HepG2 (cell line): Measurements from ENCODE around the gene MAP2K2. TPM values are rescaled to one million over a fixed set of nuclear protein-coding genes. Genes with fewer than 3 reads are reported as not detected.

Source experiments
- AKAP8 ChIP-seq: sonication (generic); formaldehyde crosslinking; IDR thresholded peaks from 2 replicates; pipeline ENCODE4 v1.5.1; 2020; ENCODE audit warnings: mild to moderate bottlenecking, missing genetic modification reagents
- CBX2 ChIP-seq, 2 experiments: fragments of 200-600 bp in 1 of 2; sonication (generic); formaldehyde crosslinking in 1 of 2; IDR thresholded peaks; 2 replicates each; pipeline versions ENCODE4 v1.7.0 to v1.8.1; 2018 to 2022; ENCODE audit warnings: low read depth in 2 of 2, low read length in 1 of 2, mild to moderate bottlenecking in 1 of 2, missing genetic modification reagents in 1 of 2
- DMAP1 ChIP-seq: IDR thresholded peaks from 2 replicates; pipeline ENCODE4 v1.6.1; 2016
- ELF4 ChIP-seq: sonication (generic); formaldehyde crosslinking; IDR thresholded peaks from 2 replicates; pipeline ENCODE4 v1.5.0; 2020; ENCODE audit warnings: missing genetic modification reagents, mild to moderate bottlenecking, moderate library complexity, borderline replicate concordance
- LRRFIP1 ChIP-seq: sonication (generic); formaldehyde crosslinking; conservative IDR thresholded peaks from 2 replicates; pipeline ENCODE4 v1.4.0; 2020; ENCODE audit warnings: missing genetic modification reagents
- NAIF1 ChIP-seq: sonication (generic); formaldehyde crosslinking; IDR thresholded peaks from 2 replicates; pipeline ENCODE4 v1.5.0; 2020; ENCODE audit warnings: mild to moderate bottlenecking, missing genetic modification reagents, borderline replicate concordance
- POLR2A ChIP-seq, 2 experiments: IDR thresholded peaks; 2 replicates each; pipeline ENCODE4 v1.6.1; 2011; ENCODE audit warnings: low read depth in 2 of 2, low read length in 2 of 2, mild to moderate bottlenecking in 1 of 2, moderate library complexity in 1 of 2; ENCODE audit not compliant: insufficient read depth in 1 of 2
- SKI ChIP-seq: fragments of 450-650 bp; IDR thresholded peaks from one replicate; pipeline ENCODE4 v1.6.1; 2018; ENCODE audit warnings: mild to moderate bottlenecking; ENCODE audit not compliant: partially characterized antibody
- TBX2 ChIP-seq: sonication (generic); formaldehyde crosslinking; IDR thresholded peaks from 2 replicates; pipeline ENCODE4 v1.5.0; 2020; ENCODE audit warnings: missing genetic modification reagents, mild to moderate bottlenecking, borderline replicate concordance
- TFDP2 ChIP-seq: sonication (generic); formaldehyde crosslinking; IDR thresholded peaks from 2 replicates; pipeline ENCODE4 v1.4.0; 2020; ENCODE audit warnings: missing genetic modification reagents
- ZBTB33 ChIP-seq: sonication (generic); formaldehyde crosslinking; IDR thresholded peaks from 2 replicates; pipeline ENCODE4 v1.4.0; 2020; ENCODE audit warnings: missing genetic modification reagents
- ZBTB4 ChIP-seq: sonication (generic); formaldehyde crosslinking; IDR thresholded peaks from 2 replicates; pipeline ENCODE4 v1.4.0; 2020; ENCODE audit warnings: missing genetic modification reagents, mild to moderate bottlenecking, borderline replicate concordance
- ZEB1 ChIP-seq: IDR thresholded peaks from 2 replicates; pipeline ENCODE4 v1.6.1; 2012; ENCODE audit warnings: mild to moderate bottlenecking, low read depth, inconsistent platforms; ENCODE audit not compliant: insufficient replicate concordance
- ZNF224 ChIP-seq: sonication (generic); formaldehyde crosslinking; IDR thresholded peaks from 2 replicates; pipeline ENCODE4 v1.5.0; 2020; ENCODE audit warnings: mild to moderate bottlenecking, missing genetic modification reagents
- ZNF619 ChIP-seq: sonication (generic); formaldehyde crosslinking; IDR thresholded peaks from 2 replicates; pipeline ENCODE4 v1.4.0; 2020; ENCODE audit warnings: mild to moderate bottlenecking, missing genetic modification reagents
- ZSCAN12 ChIP-seq: sonication (generic); formaldehyde crosslinking; IDR thresholded peaks from 2 replicates; pipeline ENCODE4 v1.9.0; 2021; ENCODE audit warnings: mild to moderate bottlenecking, missing genetic modification reagents
- ZSCAN31 ChIP-seq: sonication (generic); formaldehyde crosslinking; IDR thresholded peaks from 2 replicates; pipeline ENCODE4 v1.5.0; 2020; ENCODE audit warnings: low read depth, mild to moderate bottlenecking, missing genetic modification reagents
- polyA plus RNA-seq, 8 experiments: library from polyadenylated mRNA; depleted of rRNA in 3 of 8; stranded (reverse) in 7 of 8; unstranded in 1 of 8; fragments of >200 nt; fragmentation: Illumina TruSeq in 4 of 8; extraction: Trizol in 4 of 8; gene quantifications; 2 replicates each; pipeline versions ENCODE4 v1.2.1 to v1.2.3, GENCODE V29; 2011 to 2016; ENCODE audit warnings: low read depth in 4 of 8, missing spikeins in 1 of 8, mixed read lengths in 1 of 8; ENCODE audit not compliant: insufficient read depth in 1 of 8
- total RNA-seq, 5 experiments: library from RNA; depleted of rRNA; stranded (reverse); fragments of >200 nt; fragmentation: Illumina TruSeq; extraction: Trizol; gene quantifications; 2 replicates each; pipeline ENCODE4 v1.2.3, GENCODE V29; 2016; ENCODE audit warnings: low read depth in 1 of 5
- TF ChIP-seq, protein P1 (sequence below): sonication (generic); formaldehyde crosslinking; IDR thresholded peaks from 2 replicates; pipeline ENCODE4 v1.4.0; 2020; ENCODE audit warnings: missing genetic modification reagents
- TF ChIP-seq, protein P2 (sequence below): IDR thresholded peaks from 2 replicates; pipeline ENCODE4 v1.6.1; 2016; ENCODE audit warnings: low read depth

The MAP2K2 gene
- total and polyA plus RNA-seq, 2 of the 13 experiments (the other 11 are each of a cell fraction or from before 2014, with no cell fraction given) = 70.3 to 80.9 TPM

DNA sequence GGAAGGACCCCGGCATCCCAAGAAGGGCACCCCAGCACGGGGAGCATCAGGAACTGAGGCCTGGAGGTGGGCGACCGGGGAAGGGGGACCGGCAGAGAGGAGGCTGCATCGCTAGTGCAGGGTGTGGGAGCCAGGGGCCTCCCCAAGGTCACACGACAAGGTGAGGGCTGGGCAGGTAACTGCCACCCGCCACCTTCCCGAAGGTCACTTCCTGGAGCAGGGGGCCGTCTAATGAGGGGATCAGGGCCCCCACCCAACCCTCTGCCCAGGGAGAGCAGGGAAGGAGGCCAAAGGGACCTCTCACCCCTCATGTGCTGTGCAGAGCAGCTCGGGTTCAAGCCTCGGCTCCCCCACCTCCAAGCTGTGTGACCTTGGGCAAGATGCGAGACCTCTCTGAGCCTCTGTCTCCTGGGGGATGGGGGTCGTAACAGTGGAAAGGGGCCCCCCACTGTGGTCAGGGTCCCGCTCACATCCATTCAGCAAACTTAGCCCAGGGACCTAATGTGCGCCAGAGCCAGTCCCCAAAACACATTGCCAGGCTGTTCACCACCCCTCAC, 63.2 kb downstream of the MAP2K2 start (continued):
- TF ChIP-seq ZBTB33 = peak; percentile 75; the same call in 1 of the 2 replicates
- TF ChIP-seq, protein P1, sequence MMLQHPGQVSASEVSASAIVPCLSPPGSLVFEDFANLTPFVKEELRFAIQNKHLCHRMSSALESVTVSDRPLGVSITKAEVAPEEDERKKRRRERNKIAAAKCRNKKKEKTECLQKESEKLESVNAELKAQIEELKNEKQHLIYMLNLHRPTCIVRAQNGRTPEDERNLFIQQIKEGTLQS = no peak
- TF ChIP-seq, protein P2, sequence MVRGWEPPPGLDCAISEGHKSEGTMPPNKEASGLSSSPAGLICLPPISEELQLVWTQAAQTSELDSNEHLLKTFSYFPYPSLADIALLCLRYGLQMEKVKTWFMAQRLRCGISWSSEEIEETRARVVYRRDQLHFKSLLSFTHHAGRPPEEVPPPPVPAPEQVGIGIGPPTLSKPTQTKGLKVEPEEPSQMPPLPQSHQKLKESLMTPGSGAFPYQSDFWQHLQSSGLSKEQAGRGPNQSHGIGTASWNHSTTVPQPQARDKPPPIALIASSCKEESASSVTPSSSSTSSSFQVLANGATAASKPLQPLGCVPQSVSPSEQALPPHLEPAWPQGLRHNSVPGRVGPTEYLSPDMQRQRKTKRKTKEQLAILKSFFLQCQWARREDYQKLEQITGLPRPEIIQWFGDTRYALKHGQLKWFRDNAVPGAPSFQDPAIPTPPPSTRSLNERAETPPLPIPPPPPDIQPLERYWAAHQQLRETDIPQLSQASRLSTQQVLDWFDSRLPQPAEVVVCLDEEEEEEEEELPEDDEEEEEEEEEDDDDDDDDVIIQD (CRISPR knock-in tag) = no peak
- TF ChIP-seq LRRFIP1 (CRISPR knock-in tag) = no peak
- peak; percentile 16 for TF ChIP-seq ZEB1
- TF ChIP-seq ZNF619 (CRISPR knock-in tag) = no peak
- no peak for TF ChIP-seq CBX2 (IDR thresholded peaks at IDR 0.05; ENCODE audit: low read depth, low read length)
- no peak for TF ChIP-seq CBX2 (CRISPR knock-in tag; IDR thresholded peaks at IDR 0.05; ENCODE audit: low read depth)
- TF ChIP-seq ZBTB4 (CRISPR knock-in tag) = 0 out of 2 replicates have a peak, but pooled peaks have one; percentile 15
- TF ChIP-seq ZSCAN31 = peak; percentile 49; the same call in 1 of the 2 replicates
- peak; percentile 20 to 45; a peak in 1 of 4 replicates for TF ChIP-seq POLR2A (IDR thresholded peaks at IDR 0.05; ENCODE audit: insufficient read depth in 1 of 2, low read depth in 2 of 2, low read length in 2 of 2)
- TF ChIP-seq ZSCAN12 (CRISPR knock-in tag) = no peak
- TF ChIP-seq TBX2 (CRISPR knock-in tag) = no peak
- no peak for TF ChIP-seq NAIF1 (CRISPR knock-in tag)
- no peak; the same call in 1 of the 2 replicates for TF ChIP-seq TFDP2
- no peak for TF ChIP-seq ZNF224
- TF ChIP-seq SKI = no peak
- no peak for TF ChIP-seq DMAP1 (CRISPR knock-in tag)
- peak; percentile 15; the same call in 1 of the 2 replicates for TF ChIP-seq AKAP8 (CRISPR knock-in tag)
- TF ChIP-seq ELF4 (CRISPR knock-in tag) = no peak
